ENCODE measurements around the gene ERN1. TPM values are rescaled to one million over a fixed set of nuclear protein-coding genes. Genes with fewer than 3 reads are reported as not detected.

Gene ERN1
- total and polyA plus RNA-seq, 2 of the 13 experiments (the other 11 are each of a cell fraction or from before 2014, with no cell fraction given), result 6.0 to 12.7 TPM

- peak; percentile 45; the same call in 1 of the 2 replicates for TF ChIP-seq DNMT1 (CRISPR knock-in tag; IDR thresholded peaks at IDR 0.05)
- TF ChIP-seq, protein P1, sequence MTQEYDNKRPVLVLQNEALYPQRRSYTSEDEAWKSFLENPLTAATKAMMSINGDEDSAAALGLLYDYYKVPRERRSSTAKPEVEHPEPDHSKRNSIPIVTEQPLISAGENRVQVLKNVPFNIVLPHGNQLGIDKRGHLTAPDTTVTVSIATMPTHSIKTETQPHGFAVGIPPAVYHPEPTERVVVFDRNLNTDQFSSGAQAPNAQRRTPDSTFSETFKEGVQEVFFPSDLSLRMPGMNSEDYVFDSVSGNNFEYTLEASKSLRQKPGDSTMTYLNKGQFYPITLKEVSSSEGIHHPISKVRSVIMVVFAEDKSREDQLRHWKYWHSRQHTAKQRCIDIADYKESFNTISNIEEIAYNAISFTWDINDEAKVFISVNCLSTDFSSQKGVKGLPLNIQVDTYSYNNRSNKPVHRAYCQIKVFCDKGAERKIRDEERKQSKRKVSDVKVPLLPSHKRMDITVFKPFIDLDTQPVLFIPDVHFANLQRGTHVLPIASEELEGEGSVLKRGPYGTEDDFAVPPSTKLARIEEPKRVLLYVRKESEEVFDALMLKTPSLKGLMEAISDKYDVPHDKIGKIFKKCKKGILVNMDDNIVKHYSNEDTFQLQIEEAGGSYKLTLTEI (CRISPR knock-in tag; conservative IDR thresholded peaks at IDR 0.05), result no peak
- no peak for TF ChIP-seq THAP8 (CRISPR knock-in tag; IDR thresholded peaks at IDR 0.05; ENCODE audit: borderline replicate concordance)
- no peak for TF ChIP-seq PRPF4 (IDR thresholded peaks at IDR 0.05; ENCODE audit: low read depth, low read length, poor library complexity, severe bottlenecking)
- TF ChIP-seq JUND (CRISPR knock-in tag; IDR thresholded peaks at IDR 0.05), result no peak
- TF ChIP-seq, protein P2, sequence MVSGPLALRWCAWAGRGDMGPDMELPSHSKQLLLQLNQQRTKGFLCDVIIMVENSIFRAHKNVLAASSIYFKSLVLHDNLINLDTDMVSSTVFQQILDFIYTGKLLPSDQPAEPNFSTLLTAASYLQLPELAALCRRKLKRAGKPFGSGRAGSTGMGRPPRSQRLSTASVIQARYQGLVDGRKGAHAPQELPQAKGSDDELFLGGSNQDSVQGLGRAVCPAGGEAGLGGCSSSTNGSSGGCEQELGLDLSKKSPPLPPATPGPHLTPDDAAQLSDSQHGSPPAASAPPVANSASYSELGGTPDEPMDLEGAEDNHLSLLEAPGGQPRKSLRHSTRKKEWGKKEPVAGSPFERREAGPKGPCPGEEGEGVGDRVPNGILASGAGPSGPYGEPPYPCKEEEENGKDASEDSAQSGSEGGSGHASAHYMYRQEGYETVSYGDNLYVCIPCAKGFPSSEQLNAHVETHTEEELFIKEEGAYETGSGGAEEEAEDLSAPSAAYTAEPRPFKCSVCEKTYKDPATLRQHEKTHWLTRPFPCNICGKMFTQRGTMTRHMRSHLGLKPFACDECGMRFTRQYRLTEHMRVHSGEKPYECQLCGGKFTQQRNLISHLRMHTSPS (CRISPR knock-in tag; IDR thresholded peaks at IDR 0.05; ENCODE audit: low read depth), result 0 out of 2 replicates have a peak, but pooled peaks have one; percentile 25
- no peak for TF ChIP-seq ZNF383 (CRISPR knock-in tag; IDR thresholded peaks at IDR 0.05; ENCODE audit: borderline replicate concordance)
- TF ChIP-seq, protein P3, sequence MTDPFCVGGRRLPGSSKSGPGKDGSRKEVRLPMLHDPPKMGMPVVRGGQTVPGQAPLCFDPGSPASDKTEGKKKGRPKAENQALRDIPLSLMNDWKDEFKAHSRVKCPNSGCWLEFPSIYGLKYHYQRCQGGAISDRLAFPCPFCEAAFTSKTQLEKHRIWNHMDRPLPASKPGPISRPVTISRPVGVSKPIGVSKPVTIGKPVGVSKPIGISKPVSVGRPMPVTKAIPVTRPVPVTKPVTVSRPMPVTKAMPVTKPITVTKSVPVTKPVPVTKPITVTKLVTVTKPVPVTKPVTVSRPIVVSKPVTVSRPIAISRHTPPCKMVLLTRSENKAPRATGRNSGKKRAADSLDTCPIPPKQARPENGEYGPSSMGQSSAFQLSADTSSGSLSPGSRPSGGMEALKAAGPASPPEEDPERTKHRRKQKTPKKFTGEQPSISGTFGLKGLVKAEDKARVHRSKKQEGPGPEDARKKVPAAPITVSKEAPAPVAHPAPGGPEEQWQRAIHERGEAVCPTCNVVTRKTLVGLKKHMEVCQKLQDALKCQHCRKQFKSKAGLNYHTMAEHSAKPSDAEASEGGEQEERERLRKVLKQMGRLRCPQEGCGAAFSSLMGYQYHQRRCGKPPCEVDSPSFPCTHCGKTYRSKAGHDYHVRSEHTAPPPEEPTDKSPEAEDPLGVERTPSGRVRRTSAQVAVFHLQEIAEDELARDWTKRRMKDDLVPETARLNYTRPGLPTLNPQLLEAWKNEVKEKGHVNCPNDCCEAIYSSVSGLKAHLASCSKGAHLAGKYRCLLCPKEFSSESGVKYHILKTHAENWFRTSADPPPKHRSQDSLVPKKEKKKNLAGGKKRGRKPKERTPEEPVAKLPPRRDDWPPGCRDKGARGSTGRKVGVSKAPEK (CRISPR knock-in tag; IDR thresholded peaks at IDR 0.05; ENCODE audit: borderline replicate concordance), result peak; percentile 34; the same call in 1 of the 2 replicates
- TF ChIP-seq, protein P4, sequence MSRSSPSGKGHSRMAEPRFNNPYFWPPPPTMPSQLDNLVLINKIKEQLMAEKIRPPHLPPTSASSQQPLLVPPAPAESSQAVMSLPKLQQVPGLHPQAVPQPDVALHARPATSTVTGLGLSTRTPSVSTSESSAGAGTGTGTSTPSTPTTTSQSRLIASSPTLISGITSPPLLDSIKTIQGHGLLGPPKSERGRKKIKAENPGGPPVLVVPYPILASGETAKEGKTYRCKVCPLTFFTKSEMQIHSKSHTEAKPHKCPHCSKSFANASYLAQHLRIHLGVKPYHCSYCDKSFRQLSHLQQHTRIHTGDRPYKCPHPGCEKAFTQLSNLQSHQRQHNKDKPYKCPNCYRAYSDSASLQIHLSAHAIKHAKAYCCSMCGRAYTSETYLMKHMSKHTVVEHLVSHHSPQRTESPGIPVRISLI (CRISPR knock-in tag; IDR thresholded peaks at IDR 0.05; ENCODE audit: borderline replicate concordance), result peak; percentile 55; the same call in 1 of the 2 replicates
- TF ChIP-seq, protein P5, sequence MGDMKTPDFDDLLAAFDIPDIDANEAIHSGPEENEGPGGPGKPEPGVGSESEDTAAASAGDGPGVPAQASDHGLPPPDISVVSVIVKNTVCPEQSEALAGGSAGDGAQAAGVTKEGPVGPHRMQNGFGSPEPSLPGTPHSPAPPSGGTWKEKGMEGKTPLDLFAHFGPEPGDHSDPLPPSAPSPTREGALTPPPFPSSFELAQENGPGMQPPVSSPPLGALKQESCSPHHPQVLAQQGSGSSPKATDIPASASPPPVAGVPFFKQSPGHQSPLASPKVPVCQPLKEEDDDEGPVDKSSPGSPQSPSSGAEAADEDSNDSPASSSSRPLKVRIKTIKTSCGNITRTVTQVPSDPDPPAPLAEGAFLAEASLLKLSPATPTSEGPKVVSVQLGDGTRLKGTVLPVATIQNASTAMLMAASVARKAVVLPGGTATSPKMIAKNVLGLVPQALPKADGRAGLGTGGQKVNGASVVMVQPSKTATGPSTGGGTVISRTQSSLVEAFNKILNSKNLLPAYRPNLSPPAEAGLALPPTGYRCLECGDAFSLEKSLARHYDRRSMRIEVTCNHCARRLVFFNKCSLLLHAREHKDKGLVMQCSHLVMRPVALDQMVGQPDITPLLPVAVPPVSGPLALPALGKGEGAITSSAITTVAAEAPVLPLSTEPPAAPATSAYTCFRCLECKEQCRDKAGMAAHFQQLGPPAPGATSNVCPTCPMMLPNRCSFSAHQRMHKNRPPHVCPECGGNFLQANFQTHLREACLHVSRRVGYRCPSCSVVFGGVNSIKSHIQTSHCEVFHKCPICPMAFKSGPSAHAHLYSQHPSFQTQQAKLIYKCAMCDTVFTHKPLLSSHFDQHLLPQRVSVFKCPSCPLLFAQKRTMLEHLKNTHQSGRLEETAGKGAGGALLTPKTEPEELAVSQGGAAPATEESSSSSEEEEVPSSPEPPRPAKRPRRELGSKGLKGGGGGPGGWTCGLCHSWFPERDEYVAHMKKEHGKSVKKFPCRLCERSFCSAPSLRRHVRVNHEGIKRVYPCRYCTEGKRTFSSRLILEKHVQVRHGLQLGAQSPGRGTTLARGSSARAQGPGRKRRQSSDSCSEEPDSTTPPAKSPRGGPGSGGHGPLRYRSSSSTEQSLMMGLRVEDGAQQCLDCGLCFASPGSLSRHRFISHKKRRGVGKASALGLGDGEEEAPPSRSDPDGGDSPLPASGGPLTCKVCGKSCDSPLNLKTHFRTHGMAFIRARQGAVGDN (CRISPR knock-in tag; IDR thresholded peaks at IDR 0.05), result peak; percentile 72
- no peak for TF ChIP-seq NR2F6 (IDR thresholded peaks at IDR 0.05)
- TF ChIP-seq NR2F6 (CRISPR knock-in tag; IDR thresholded peaks at IDR 0.05), result no peak
- TF ChIP-seq ZNF468 (CRISPR knock-in tag; IDR thresholded peaks at IDR 0.05), result no peak
- TF ChIP-seq ZNF329 (CRISPR knock-in tag; IDR thresholded peaks at IDR 0.05; ENCODE audit: low read depth), result no peak
- TF ChIP-seq EEA1 (CRISPR knock-in tag; IDR thresholded peaks at IDR 0.05; ENCODE audit: borderline replicate concordance), result no peak
Measured at GRCh38 chr17:64020056-64020766, 109.7 kb downstream of the ERN1 start, which contains the start of gene ICAM2 (continued).

Data from HepG2 (cell line).